BJ (cell line): ENCODE data around the gene EEF1G. TPM values are rescaled to one million over a fixed set of nuclear protein-coding genes. Genes with fewer than 3 reads are reported as not detected.
"Not testable (repeated sequence)": the region's sequence is repeated elsewhere in the genome, so short reads cannot be mapped to it uniquely, and the experiment has no call there.

ENCODE experiments used
- CTCF ChIA-PET: fragments of 350-600 bp; formaldehyde crosslinking; extraction: SDS; loops from one replicate; lab custom pipeline; 2021; ENCODE audit warnings: antibody characterized with exemption, inconsistent platforms; lab: Yijun Ruan, JAX
- POLR2A ChIA-PET: fragments of 300-600 bp; sonication (Branson Sonifier 250); formaldehyde crosslinking; extraction: SDS; loops from one replicate; lab custom pipeline; 2021; ENCODE audit warnings: antibody characterized with exemption; lab: Charles Lee
- DNase-seq: peaks from one replicate; pipeline ENCODE4 v3.0.0-alpha.2; 2011; ENCODE audit warnings: low read depth
- H3K27me3 ChIP-seq: 2 replicates; pipeline ENCODE4 v1.6.0; 2011; ENCODE audit warnings: low read length; ENCODE audit not compliant: control insufficient read depth, insufficient read depth
- H3K36me3 ChIP-seq: 2 replicates; pipeline ENCODE4 v1.5.1; 2011; ENCODE audit warnings: low read length; ENCODE audit not compliant: control insufficient read depth, insufficient read depth
- H3K4me3 ChIP-seq: 2 replicates; pipeline ENCODE4 v1.5.1; 2011; ENCODE audit warnings: low read depth, mild to moderate bottlenecking, control low read depth, low read length
- polyA plus RNA-seq: library from polyadenylated mRNA; depleted of rRNA; stranded (reverse); fragments of >200 nt; gene quantifications from 2 replicates; pipeline ENCODE4 v1.2.3, GENCODE V29; 2011
- TF ChIP-seq, protein P1 (sequence below): IDR thresholded peaks from 2 replicates; pipeline ENCODE4 v1.5.1; 2011; ENCODE audit warnings: low read depth, mild to moderate bottlenecking, control low read depth, inconsistent platforms, low read length, moderate library complexity; ENCODE audit not compliant: insufficient read depth

Gene EEF1G
- polyA plus RNA-seq, 1 experiment = 2,459 TPM

DNA sequence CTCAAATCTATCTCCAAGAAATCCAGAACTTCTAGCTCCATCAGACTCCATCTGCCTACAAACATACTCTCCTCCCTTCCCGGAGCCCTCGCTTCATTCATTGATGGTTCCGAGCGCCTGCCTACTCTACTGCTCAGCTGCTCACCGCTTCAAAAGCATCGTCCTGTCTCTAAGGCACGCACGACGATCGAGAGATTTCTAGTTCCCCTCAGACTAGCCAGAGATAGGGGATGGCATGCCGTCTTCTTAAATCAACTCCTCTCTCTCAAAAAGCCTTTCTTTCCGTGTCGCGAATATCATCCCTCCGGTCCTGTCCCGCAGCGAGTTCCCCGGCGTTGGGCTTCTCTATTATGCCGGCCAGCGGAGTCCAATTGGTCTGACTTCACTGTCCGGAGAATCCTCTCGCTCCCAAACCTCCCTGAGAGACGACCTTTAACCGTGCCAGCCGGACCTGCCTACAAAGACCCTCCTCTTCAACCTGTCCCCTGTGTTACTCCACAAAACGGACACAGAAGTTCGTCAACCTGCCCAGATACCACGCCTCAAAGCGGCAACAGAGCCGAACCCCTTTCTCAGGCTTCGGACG lies 592 bp downstream of the EEF1G start:
- H3K27me3 ChIP-seq = no peaks in the 10 kb centered on the region
- TF ChIP-seq, protein P1, sequence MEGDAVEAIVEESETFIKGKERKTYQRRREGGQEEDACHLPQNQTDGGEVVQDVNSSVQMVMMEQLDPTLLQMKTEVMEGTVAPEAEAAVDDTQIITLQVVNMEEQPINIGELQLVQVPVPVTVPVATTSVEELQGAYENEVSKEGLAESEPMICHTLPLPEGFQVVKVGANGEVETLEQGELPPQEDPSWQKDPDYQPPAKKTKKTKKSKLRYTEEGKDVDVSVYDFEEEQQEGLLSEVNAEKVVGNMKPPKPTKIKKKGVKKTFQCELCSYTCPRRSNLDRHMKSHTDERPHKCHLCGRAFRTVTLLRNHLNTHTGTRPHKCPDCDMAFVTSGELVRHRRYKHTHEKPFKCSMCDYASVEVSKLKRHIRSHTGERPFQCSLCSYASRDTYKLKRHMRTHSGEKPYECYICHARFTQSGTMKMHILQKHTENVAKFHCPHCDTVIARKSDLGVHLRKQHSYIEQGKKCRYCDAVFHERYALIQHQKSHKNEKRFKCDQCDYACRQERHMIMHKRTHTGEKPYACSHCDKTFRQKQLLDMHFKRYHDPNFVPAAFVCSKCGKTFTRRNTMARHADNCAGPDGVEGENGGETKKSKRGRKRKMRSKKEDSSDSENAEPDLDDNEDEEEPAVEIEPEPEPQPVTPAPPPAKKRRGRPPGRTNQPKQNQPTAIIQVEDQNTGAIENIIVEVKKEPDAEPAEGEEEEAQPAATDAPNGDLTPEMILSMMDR = no peak
- DNase-seq = no peak
- CTCF ChIA-PET = interaction anchor here (0.7 to 4.6 kb wide), 7 partner anchors 12 to 178 kb away, joined by 3 to 31 read pairs (median 6); no protein-coding TSS in a partner anchor
- H3K36me3 ChIP-seq = peaks cover 20% of the 10 kb centered on the region
- POLR2A ChIA-PET = interaction anchor here (0.6 to 1.3 kb wide), 11 partner anchors 12 to 181 kb away, joined by 3 to 25 read pairs (median 4); partner anchors contain the start of genes HNRNPUL2, LRRN4CL, TUT1 and ZBTB3
- peak overlapping the region; percentile 57 for H3K4me3 ChIP-seq

DNA sequence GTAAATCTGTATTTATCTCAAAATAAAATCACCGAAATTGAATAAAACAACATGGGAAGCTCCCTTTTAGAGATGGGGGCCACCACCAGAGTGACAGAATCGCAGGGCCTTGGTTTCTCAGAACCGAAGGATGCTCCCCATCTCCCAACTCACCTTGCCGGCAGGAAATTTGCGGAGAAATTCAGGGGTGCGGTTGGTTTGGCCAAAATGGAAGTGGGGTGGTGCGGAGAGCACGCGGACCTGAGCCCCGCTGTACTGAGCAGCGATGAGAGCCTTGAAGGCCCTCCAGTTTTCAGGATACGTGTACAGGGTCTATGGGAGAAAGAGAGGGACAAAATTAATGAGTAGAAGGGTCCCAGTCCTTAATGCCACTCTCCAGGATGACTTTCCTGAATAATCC lies 1.3 kb downstream of the EEF1G start:
- ChIA-PET POLR2A (no interaction called here), CTCF (interaction anchor here (0.8 to 4.6 kb wide), 5 partner anchors 12 to 178 kb away, joined by 3 to 31 read pairs (median 8); no protein-coding TSS in a partner anchor)
- peak overlapping the region; percentile 57 for H3K4me3 ChIP-seq
- DNase-seq = no peak
- TF ChIP-seq, protein P1 = no peak
- no peaks in the 10 kb centered on the region for H3K27me3 ChIP-seq
- H3K36me3 ChIP-seq = peaks cover 20% of the 10 kb centered on the region

DNA sequence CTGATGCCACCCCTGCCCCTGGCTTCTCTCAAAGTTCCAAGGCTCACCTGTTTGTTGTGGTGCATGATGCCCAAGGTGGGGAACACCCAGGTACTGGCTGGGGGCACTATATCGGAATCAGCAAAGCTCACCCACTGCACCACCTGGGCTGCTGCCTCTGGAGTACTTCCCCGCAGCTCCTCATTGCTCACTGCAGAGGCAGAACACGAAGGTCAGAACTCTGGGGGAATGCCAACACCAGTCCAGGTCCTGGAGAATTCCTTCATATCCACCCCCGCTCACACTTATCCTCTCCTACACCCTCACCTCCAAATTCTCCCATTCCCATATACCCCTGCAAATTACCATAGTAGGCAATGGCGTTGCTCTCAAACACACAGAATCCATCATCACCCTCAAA lies 2.2 kb downstream of the EEF1G start:
- DNase-seq, H3K27me3 ChIP-seq, H3K4me3 ChIP-seq, POLR2A ChIA-PET: not testable (repeated sequence)
- peaks cover 23% of the 10 kb centered on the region for H3K36me3 ChIP-seq
- CTCF ChIA-PET = interaction anchor here (1.7 to 4.6 kb wide), 3 partner anchors 11 to 177 kb away, joined by 6 to 31 read pairs (median 8); no protein-coding TSS in a partner anchor

DNA sequence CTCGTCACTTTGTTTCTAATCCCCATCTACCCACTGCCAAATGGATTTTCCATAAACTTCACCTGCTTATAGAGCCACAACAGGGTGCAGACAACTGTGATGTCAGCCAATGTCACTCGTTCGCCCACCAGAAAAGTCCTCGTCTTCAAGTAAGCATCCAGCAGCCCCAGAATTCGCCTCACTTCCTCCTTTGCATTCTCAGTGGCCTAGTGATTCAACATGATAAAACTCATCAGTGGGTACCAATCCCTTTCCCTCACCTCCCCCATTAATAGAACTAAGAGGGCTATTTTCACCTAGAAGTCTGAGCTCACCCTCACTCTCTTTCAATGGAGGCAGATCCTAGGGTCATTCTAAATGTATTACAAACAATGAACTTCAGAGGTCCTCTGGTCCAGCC lies 2.8 kb downstream of the EEF1G start:
- peaks cover 26% of the 10 kb centered on the region for H3K36me3 ChIP-seq
- DNase-seq, H3K4me3 ChIP-seq, H3K27me3 ChIP-seq, POLR2A ChIA-PET: not testable (repeated sequence)
- CTCF ChIA-PET = interaction anchor here (2.7 to 4.6 kb wide), 2 partner anchors 10 to 28 kb away, joined by 8 to 31 read pairs; no protein-coding TSS in a partner anchor

DNA sequence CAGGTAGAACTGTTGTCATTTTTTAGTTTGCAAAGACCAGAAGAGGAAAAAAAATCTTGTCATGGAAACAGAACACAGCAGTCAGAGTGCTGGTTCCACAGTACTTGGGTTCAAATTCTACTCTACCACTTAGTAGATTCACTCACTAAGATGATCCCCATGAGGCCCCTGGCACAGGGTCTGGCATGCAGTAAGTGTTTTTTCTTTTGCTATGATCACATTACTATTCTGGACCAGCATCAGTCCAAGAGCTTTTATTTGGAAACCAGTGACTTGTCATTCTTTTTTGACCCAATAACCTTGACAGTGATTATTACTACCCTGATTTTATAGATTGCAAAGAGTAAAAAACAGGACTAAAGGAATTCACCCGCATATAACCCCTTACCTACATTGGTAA lies 4.1 kb downstream of the EEF1G start:
- ChIA-PET POLR2A (no interaction called here), CTCF (interaction anchor here (0.6 to 4.6 kb wide), 7 partner anchors 9 to 175 kb away, joined by 3 to 31 read pairs (median 3); no protein-coding TSS in a partner anchor)
- TF ChIP-seq, protein P1 = no peak

DNA sequence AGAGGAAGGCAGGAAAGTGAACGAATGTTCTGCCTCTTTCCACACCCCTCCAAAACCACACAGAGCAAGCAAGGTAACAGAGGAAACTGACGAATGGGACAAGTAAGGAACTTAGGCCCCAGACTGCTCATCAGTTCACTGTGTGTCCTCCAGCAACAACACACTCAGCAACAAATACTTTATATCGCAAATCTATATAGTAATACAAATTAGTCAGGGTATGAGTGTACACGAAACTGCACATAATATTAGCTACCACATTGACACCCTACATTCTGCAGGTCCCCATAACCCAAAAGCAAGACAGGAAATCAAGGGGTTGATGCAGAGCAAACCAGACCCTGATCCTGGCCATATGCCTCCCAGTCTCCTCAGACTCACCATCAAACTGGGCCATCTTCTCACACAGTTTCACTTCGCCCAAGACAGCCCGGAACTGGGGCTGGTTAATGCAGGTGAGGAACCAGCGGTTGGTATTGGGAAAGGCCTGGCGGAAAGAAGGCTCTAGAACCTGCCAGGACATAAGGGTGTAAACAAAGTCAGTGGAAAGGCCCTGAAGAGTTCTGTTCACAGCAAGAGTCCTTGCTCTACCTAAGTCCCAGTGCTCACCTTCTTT lies 6.6 kb downstream of the EEF1G start:
- POLR2A ChIA-PET = no interaction called here
- CTCF ChIA-PET = interaction anchor here (1.2 kb wide), 1 partner anchor 24 kb away, joined by 4 read pairs; no protein-coding TSS in a partner anchor
- H3K27me3 ChIP-seq = no peaks in the 10 kb centered on the region
- TF ChIP-seq, protein P1 = no peak
- no peak for DNase-seq
- H3K4me3 ChIP-seq = no peak overlapping the region
- H3K36me3 ChIP-seq = peaks cover 32% of the 10 kb centered on the region

More for the DNA sequence above, 4.1 kb downstream of the EEF1G start:
- H3K36me3 ChIP-seq = peaks cover 29% of the 10 kb centered on the region
- no peak overlapping the region for H3K4me3 ChIP-seq
- DNase-seq = no peak
- H3K27me3 ChIP-seq = no peaks in the 10 kb centered on the region
